Measurements from ENCODE around the gene KIRREL1. TPM values are rescaled to one million over a fixed set of nuclear protein-coding genes. Genes with fewer than 3 reads are reported as not detected.

KIRREL1 gene
- total RNA-seq, 2 donors from 2014 or later = 22.8 to 26.5 TPM

- H3K4me3 Mint-ChIP-seq = no peak overlapping the region
- Histone ChIP-seq H3K27me3 (ENCODE audit: control insufficient read depth, insufficient read depth, low read length, poor library complexity, severe bottlenecking) (no peaks in the 10 kb centered on the region), H3K9ac (ENCODE audit: extremely low read depth, low read length, poor library complexity, severe bottlenecking) (no peak overlapping the region), H3K36me3 (ENCODE audit: control insufficient read depth, insufficient read depth, low read length) (no peaks in the 10 kb centered on the region), H3K4me3 (ENCODE audit: low read length) (no peak overlapping the region), H3K9me3 (ENCODE audit: control insufficient read depth, low read length) (no peaks in the 10 kb centered on the region), H3K27ac (ENCODE audit: low read depth, low read length) (no peak overlapping the region), H3K4me1 (ENCODE audit: control insufficient read depth, insufficient read depth, low read length) (no peaks in the 10 kb centered on the region)
- H3K27ac Mint-ChIP-seq = no peak overlapping the region
- H3K9me3 Mint-ChIP-seq = no peaks in the 10 kb centered on the region
- H3K36me3 Mint-ChIP-seq (ENCODE audit: low read depth) = no peaks in the 10 kb centered on the region
- H3K4me1 Mint-ChIP-seq = peaks cover 11% of the 10 kb centered on the region
- DNase-seq = no peak
- H3K27me3 Mint-ChIP-seq (ENCODE audit: insufficient read depth) = peaks cover 8% of the 10 kb centered on the region
- WGBS, 2 experiments (ENCODE audit: insufficient coverage in 1 of 2, insufficient read length in 1 of 2) = 85 to 89% methylated on average over 5 to 11 of the region's 11 CpGs
- no peak for TF ChIP-seq CTCF (conservative IDR thresholded peaks at IDR 0.05)
Measured at GRCh38 chr1:157961805-157962762, 31.4 kb upstream of the KIRREL1 start.

GRCh38 chr1:157963713-157964112, 29.7 kb upstream of the KIRREL1 start:
- H3K27me3 ChIP-seq (ENCODE audit: control insufficient read depth, insufficient read depth, low read length, poor library complexity, severe bottlenecking) = no peaks in the 10 kb centered on the region
- H3K4me1 Mint-ChIP-seq = peaks cover 11% of the 10 kb centered on the region
- H3K27me3 Mint-ChIP-seq (ENCODE audit: insufficient read depth) = peaks cover 2% of the 10 kb centered on the region
- no peak overlapping the region for H3K4me3 Mint-ChIP-seq
- H3K27ac ChIP-seq (ENCODE audit: low read depth, low read length) = no peak overlapping the region
- no peak overlapping the region for H3K9ac ChIP-seq (ENCODE audit: extremely low read depth, low read length, poor library complexity, severe bottlenecking)
- H3K36me3 ChIP-seq (ENCODE audit: control insufficient read depth, insufficient read depth, low read length) = no peaks in the 10 kb centered on the region
- no peaks in the 10 kb centered on the region for H3K9me3 ChIP-seq (ENCODE audit: control insufficient read depth, low read length)
- DNase-seq = peak; percentile 93
- H3K27ac Mint-ChIP-seq = no peak overlapping the region
- no peaks in the 10 kb centered on the region for H3K36me3 Mint-ChIP-seq (ENCODE audit: low read depth)
- 29 to 57% methylated on average over 2 to 4 of the region's 5 CpGs for WGBS, 2 experiments (ENCODE audit: insufficient coverage in 1 of 2, insufficient read length in 1 of 2)
- TF ChIP-seq CTCF (conservative IDR thresholded peaks at IDR 0.05) = peak; percentile 98
- H3K9me3 Mint-ChIP-seq = no peaks in the 10 kb centered on the region
- no peak overlapping the region for H3K4me3 ChIP-seq (ENCODE audit: low read length)
- H3K4me1 ChIP-seq (ENCODE audit: control insufficient read depth, insufficient read depth, low read length) = no peaks in the 10 kb centered on the region

GRCh38 chr1:157965584-157965983, 27.9 kb upstream of the KIRREL1 start:
- WGBS, 2 experiments (ENCODE audit: insufficient coverage in 1 of 2, insufficient read length in 1 of 2) = 66 to 76% methylated on average over 6 to 8 of the region's 8 CpGs
- H3K9ac ChIP-seq (ENCODE audit: extremely low read depth, low read length, poor library complexity, severe bottlenecking) = no peak overlapping the region

More at GRCh38 chr1:157965584-157965983, 27.9 kb upstream of the KIRREL1 start:
- Mint-ChIP-seq H3K4me3 (no peak overlapping the region), H3K36me3 (ENCODE audit: low read depth) (no peaks in the 10 kb centered on the region), H3K4me1 (peaks cover 11% of the 10 kb centered on the region), H3K27me3 (ENCODE audit: insufficient read depth) (peaks cover 3% of the 10 kb centered on the region), H3K27ac (no peak overlapping the region), H3K9me3 (peaks cover 6% of the 10 kb centered on the region)
- H3K27me3 ChIP-seq (ENCODE audit: control insufficient read depth, insufficient read depth, low read length, poor library complexity, severe bottlenecking) = no peaks in the 10 kb centered on the region
- H3K27ac ChIP-seq (ENCODE audit: low read depth, low read length) = peak overlapping the region; percentile 51
- DNase-seq = no peak
- H3K4me3 ChIP-seq (ENCODE audit: low read length) = no peak overlapping the region
- no peaks in the 10 kb centered on the region for H3K4me1 ChIP-seq (ENCODE audit: control insufficient read depth, insufficient read depth, low read length)
- no peaks in the 10 kb centered on the region for H3K36me3 ChIP-seq (ENCODE audit: control insufficient read depth, insufficient read depth, low read length)
- no peak for TF ChIP-seq CTCF (conservative IDR thresholded peaks at IDR 0.05)
- H3K9me3 ChIP-seq (ENCODE audit: control insufficient read depth, low read length) = peaks cover 7% of the 10 kb centered on the region

All from endodermal cell (in vitro differentiated cells).